COLO829 (cell line): ENCODE measurements around the gene SLC25A46.
"Not testable (repeated sequence)": the region's sequence is repeated elsewhere in the genome, so short reads cannot be mapped to it uniquely, and the experiment has no call there.

ENCODE experiments used
- DNase-seq: peaks from one replicate; pipeline ENCODE4 v3.0.0; 2012; ENCODE audit warnings: low spot score

SLC25A46 gene

GRCh38 chr5:110757118-110757729, 18.4 kb downstream of the SLC25A46 start:
- no peak for DNase-seq

GRCh38 chr5:110760158-110760557, 21.4 kb downstream of the SLC25A46 start:
- no peak for DNase-seq

GRCh38 chr5:110768138-110768860, 29.5 kb downstream of the SLC25A46 start:
- DNase-seq = no peak

GRCh38 chr5:110769000-110769681, 30.3 kb downstream of the SLC25A46 start:
- DNase-seq = peak; percentile 44

DNA sequence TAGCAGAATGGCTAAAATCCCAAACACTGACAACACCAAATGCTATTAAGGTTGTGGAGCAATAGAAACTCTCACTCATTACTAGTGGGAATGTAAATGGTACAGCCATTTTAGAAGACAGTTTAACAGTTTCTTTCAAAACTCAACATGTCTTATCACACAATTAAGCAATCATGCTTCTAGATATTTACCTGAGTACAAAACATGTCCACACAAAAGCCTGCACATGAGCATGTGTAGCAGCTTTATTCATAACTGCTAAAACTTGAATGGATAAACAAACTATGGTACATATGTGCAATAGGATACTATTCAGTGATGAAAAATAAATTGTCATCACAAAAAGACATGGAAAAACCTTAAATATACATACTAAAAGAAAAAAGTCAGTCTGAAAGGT, 31.5 kb downstream of the SLC25A46 start:
- DNase-seq = no peak

GRCh38 chr5:110784901-110785300, 46.1 kb downstream of the SLC25A46 start:
- DNase-seq = no peak

- no peak for DNase-seq
These were observed 46.5 kb downstream of the SLC25A46 start for GRCh38 chr5:110785356-110785755.

DNA sequence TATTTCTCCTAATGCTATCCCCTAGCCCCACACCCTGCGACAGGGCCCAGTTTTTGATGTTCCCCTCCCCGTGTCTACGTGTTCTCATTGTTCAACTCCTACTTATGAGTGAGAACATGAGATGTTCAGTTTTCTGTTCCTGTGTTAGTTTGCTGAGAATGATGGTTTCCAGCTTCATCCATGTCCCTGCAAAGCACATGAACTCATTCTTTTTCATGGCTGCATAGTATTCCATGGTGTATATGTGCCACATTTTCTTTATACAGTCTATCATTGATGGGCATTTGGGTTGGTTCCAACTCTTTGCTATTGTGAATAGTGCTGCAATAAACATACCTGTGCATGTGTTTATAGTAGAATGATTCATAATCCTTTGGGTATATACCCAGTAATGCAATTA, 49.2 kb downstream of the SLC25A46 start:
- DNase-seq = not testable (repeated sequence)

DNA sequence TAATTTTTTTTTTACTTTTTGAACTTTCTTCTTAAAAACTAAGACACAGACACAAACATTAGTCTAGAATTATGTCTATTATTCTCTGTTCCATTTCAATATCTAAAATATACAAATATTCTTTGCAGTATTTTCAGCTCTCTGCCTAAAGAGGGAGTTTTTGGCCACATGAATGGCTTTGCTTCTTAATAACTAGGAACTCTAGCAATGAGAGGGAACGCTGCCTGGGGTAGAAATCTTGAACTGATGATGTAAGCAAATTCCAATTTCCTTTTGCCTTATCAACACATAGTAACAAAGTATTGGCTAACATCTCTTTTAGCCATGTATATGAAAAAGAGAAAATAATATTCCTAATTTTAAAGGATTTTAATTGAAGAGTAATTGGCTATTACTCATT, 51.9 kb downstream of the SLC25A46 start:
- DNase-seq = no peak

DNA sequence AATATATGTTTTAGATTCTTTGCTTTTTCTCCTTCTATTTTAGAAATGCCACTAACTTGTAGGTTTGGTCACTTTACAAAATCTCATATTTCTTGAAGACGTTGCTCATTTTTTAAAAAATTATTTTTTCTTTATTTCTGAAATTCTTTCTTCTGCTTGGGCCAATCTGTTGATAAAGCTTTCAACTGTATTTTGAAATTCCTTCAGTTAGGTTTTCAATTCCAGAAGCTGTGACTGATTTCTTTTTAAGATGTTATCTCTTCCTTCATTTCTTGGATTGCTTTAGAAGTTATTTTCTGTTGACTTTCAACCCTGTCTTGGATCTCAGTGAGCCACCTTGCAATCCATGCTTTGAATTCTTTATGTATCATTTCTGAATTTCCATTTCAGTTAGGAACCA, 64.2 kb downstream of the SLC25A46 start:
- no peak for DNase-seq

GRCh38 chr5:110803467-110804326, 64.9 kb downstream of the SLC25A46 start:
- DNase-seq = no peak

DNA sequence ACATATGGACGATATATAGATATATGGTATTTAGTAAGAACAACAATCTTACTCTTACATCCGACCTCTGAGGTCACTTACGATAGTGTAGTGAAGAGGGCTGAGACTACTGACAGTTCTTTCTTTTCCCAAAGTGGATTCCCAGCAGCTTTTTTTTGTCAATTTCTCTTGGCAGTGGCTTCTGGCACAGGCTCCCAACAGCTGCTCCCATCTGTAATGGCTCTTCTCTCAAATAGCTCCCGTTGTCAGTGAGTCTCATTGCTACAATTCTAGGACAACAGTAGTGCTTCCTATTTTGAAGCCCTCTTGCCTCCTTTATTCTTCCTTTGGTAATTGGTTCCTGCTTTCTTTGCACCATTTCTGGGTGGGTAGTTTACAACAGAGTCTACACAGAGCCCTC, 68.4 kb downstream of the SLC25A46 start:
- DNase-seq = no peak

- DNase-seq = no peak
These were observed 70.2 kb downstream of the SLC25A46 start for GRCh38 chr5:110809006-110809405.
